Measurements from ENCODE around the gene SLC29A3. TPM values are rescaled to one million over a fixed set of nuclear protein-coding genes. Genes with fewer than 3 reads are reported as not detected.

SLC29A3 gene
- polyA plus RNA-seq, 3 donors, result 6.6 to 8.7 (median 8.4) TPM

- DNase-seq (ENCODE audit: extremely low read depth in 1 of 11, low read depth in 9 of 11, low spot score in 4 of 11), result no peak
These were observed 56.9 kb downstream of the SLC29A3 start for GRCh38 chr10:71375952-71376351.

- DNase-seq (ENCODE audit: extremely low read depth in 1 of 11, low read depth in 9 of 11, low spot score in 4 of 11), result no peak
These were observed 59.5 kb downstream of the SLC29A3 start for GRCh38 chr10:71378336-71379117.

- DNase-seq (ENCODE audit: extremely low read depth in 1 of 11, low read depth in 9 of 11, low spot score in 4 of 11), result no peak
These were observed 60.2 kb downstream of the SLC29A3 start for GRCh38 chr10:71379118-71379766.

- DNase-seq (ENCODE audit: extremely low read depth in 1 of 11, low read depth in 9 of 11, low spot score in 4 of 11), result no peak
These were observed 61.8 kb downstream of the SLC29A3 start for GRCh38 chr10:71380841-71381240.

GRCh38 chr10:71381611-71382010 is 62.6 kb downstream of the SLC29A3 start:
- no peak for DNase-seq (ENCODE audit: extremely low read depth in 1 of 11, low read depth in 9 of 11, low spot score in 4 of 11)

- DNase-seq (ENCODE audit: extremely low read depth in 1 of 11, low read depth in 9 of 11, low spot score in 4 of 11), result no peak
These were observed 63.0 kb downstream of the SLC29A3 start for GRCh38 chr10:71382028-71382427.

- no peak for DNase-seq (ENCODE audit: extremely low read depth in 1 of 11, low read depth in 9 of 11, low spot score in 4 of 11)
These were observed 63.7 kb downstream of the SLC29A3 start for GRCh38 chr10:71382757-71383156.

GRCh38 chr10:71383972-71384687 is 65.1 kb downstream of the SLC29A3 start:
- DNase-seq (ENCODE audit: extremely low read depth in 1 of 11, low read depth in 9 of 11, low spot score in 4 of 11), result peak in 1 of 11 donors; percentile 23

- no peak for DNase-seq (ENCODE audit: extremely low read depth in 1 of 11, low read depth in 9 of 11, low spot score in 4 of 11)
These were observed 69.1 kb downstream of the SLC29A3 start for GRCh38 chr10:71388171-71388570.

GRCh38 chr10:71388583-71389310 is 69.7 kb downstream of the SLC29A3 start:
- no peak for DNase-seq (ENCODE audit: extremely low read depth in 1 of 11, low read depth in 9 of 11, low spot score in 4 of 11)

- no peak for DNase-seq (ENCODE audit: extremely low read depth in 1 of 11, low read depth in 9 of 11, low spot score in 4 of 11)
These were observed 70.9 kb downstream of the SLC29A3 start for GRCh38 chr10:71389768-71390460.

GRCh38 chr10:71390461-71390835 is 71.4 kb downstream of the SLC29A3 start:
- no peak for DNase-seq (ENCODE audit: extremely low read depth in 1 of 11, low read depth in 9 of 11, low spot score in 4 of 11)

GRCh38 chr10:71390921-71391690 is 72.0 kb downstream of the SLC29A3 start:
- no peak for DNase-seq (ENCODE audit: extremely low read depth in 1 of 11, low read depth in 9 of 11, low spot score in 4 of 11)

- DNase-seq (ENCODE audit: extremely low read depth in 1 of 11, low read depth in 9 of 11, low spot score in 4 of 11), result no peak
These were observed 72.6 kb downstream of the SLC29A3 start for GRCh38 chr10:71391701-71392100.

GRCh38 chr10:71392292-71392691 is 73.2 kb downstream of the SLC29A3 start:
- no peak for DNase-seq (ENCODE audit: extremely low read depth in 1 of 11, low read depth in 9 of 11, low spot score in 4 of 11)

- no peak for DNase-seq (ENCODE audit: extremely low read depth in 1 of 11, low read depth in 9 of 11, low spot score in 4 of 11)
These were observed 74.0 kb downstream of the SLC29A3 start for GRCh38 chr10:71392791-71393781.
